NCI-H146 treated with DMSO at 0.1 percent for 48 hours (cell line): Measurements from ENCODE around the gene TTC4.

Source experiments
- DNase-seq: peaks from one replicate; lab custom pipeline; 2025; ENCODE audit not compliant: unreplicated experiment; lab: John Stamatoyannopoulos, UW

TTC4 gene

GRCh38 chr1:54703471-54703870 lies 12.2 kb upstream of the TTC4 start:
- no peak for DNase-seq

- DNase-seq = no peak
Measured at GRCh38 chr1:54705153-54705552, 10.5 kb upstream of the TTC4 start.

- no peak for DNase-seq
Measured at GRCh38 chr1:54706419-54706818, 9.2 kb upstream of the TTC4 start.

GRCh38 chr1:54708385-54708784 lies 7.3 kb upstream of the TTC4 start:
- no peak for DNase-seq

- no peak for DNase-seq
Measured at GRCh38 chr1:54709547-54710292, 5.9 kb upstream of the TTC4 start.

- no peak for DNase-seq
Measured at GRCh38 chr1:54710434-54710833, 5.2 kb upstream of the TTC4 start.

GRCh38 chr1:54710841-54711240 lies 4.8 kb upstream of the TTC4 start:
- DNase-seq = no peak

- no peak for DNase-seq
Measured at GRCh38 chr1:54711536-54711935, 4.1 kb upstream of the TTC4 start.

GRCh38 chr1:54714881-54715492 lies 674 bp upstream of the TTC4 start:
- no peak for DNase-seq

- DNase-seq = no peak
Measured at GRCh38 chr1:54716299-54717047, 812 bp downstream of the TTC4 start.

- no peak for DNase-seq
Measured at GRCh38 chr1:54721719-54722118, 6.1 kb downstream of the TTC4 start.

GRCh38 chr1:54723985-54724384 lies 8.3 kb downstream of the TTC4 start:
- no peak for DNase-seq

- no peak for DNase-seq
Measured at GRCh38 chr1:54724771-54725170, 9.1 kb downstream of the TTC4 start.

- no peak for DNase-seq
Measured at GRCh38 chr1:54728027-54728426, 12.4 kb downstream of the TTC4 start.

- no peak for DNase-seq
Measured at GRCh38 chr1:54736685-54737084, 21.0 kb downstream of the TTC4 start.

- no peak for DNase-seq
Measured at GRCh38 chr1:54738244-54738643, 22.6 kb downstream of the TTC4 start.

- DNase-seq = no peak
Measured at GRCh38 chr1:54741531-54741930, 25.9 kb downstream of the TTC4 start.

- DNase-seq = no peak
Measured at GRCh38 chr1:54742282-54742681, 26.6 kb downstream of the TTC4 start.

- no peak for DNase-seq
Measured at GRCh38 chr1:54743416-54744226, 28.0 kb downstream of the TTC4 start.

- no peak for DNase-seq
Measured at GRCh38 chr1:54744696-54745095, 29.0 kb downstream of the TTC4 start.

GRCh38 chr1:54745274-54745673 lies 29.6 kb downstream of the TTC4 start:
- DNase-seq = no peak
